NOMO-1 treated with DMSO at 0.1 percent for 48 hours (cell line): Measurements from ENCODE around the gene RNF175.

Experiments
- DNase-seq: peaks from one replicate; lab custom pipeline; 2025; ENCODE audit not compliant: unreplicated experiment; lab: John Stamatoyannopoulos, UW

The RNF175 gene

DNA sequence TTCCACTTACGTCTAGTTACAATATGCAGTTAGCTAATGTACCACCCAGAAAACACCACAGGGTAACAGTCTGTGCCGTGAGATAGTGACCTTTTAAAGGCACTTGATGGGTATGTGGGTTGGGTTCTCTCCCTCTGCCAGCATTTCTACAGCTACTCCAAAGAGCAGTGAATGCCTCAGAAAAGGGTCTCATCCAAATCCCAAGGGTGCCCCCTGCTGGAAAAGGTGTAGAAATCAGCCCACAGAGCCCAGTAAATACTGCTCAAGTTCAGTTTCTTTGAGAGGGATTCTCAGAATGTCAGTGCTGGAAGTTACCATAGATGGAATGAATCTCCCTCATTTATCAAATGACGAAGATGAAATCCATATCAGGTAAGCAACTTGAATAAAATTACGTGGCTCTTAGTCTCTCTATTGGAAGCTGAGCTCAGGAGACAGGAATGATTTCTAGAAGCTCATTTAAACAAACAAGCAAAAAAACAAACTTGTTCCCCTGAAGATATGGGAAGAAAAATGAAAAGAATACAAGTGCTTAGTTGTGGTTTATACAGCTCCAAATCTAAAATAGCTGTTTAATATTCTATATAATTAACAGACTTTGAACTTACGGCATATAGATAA, 9.5 kb downstream of the RNF175 start:
- DNase-seq, result peak; percentile 82

DNA sequence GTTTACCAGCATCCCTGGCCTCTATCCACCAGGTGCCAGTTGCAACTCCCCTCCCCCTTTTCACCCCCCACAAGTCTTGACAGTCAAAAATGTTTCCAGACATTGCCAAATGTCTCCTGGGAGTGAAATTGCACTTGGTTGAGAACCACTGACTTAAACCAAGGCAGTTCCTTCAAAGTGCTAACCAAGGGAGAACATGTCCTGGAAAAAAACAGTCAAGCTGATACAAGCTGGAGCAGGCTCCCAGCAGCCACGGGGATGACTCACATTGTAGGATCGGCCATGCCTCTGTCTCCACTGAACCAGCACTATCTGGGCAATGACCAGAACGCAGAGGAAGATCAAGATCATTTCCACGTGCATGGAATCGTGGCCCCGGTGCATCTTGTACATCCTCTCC, 11.4 kb downstream of the RNF175 start:
- DNase-seq, result no peak

DNA sequence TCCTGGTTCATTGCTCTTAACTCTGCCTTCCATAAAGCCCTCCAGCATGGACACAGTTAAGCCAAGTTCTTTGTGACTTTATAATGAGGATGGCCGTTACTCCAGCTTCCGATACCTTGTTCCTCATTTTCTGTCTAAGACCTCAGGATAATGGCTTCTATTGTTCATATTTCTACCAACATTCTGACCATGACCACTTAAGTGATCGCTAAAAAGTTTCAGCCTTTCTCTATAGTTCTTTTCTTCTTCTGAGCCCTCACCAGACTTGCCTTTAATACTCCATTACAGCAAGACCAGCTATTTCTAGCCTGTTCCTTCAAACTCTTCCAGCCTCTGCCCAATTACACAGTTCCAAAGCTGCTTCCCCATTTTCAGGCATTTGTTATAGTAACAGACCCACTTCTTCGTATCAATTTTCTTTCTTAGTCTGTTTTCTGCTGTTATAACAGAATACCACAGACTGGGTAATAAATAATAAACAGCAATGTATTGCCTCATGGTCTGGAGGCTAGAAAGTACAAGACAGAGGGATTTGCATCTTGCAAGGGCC, 12.3 kb downstream of the RNF175 start:
- DNase-seq, result peak; percentile 89

DNA sequence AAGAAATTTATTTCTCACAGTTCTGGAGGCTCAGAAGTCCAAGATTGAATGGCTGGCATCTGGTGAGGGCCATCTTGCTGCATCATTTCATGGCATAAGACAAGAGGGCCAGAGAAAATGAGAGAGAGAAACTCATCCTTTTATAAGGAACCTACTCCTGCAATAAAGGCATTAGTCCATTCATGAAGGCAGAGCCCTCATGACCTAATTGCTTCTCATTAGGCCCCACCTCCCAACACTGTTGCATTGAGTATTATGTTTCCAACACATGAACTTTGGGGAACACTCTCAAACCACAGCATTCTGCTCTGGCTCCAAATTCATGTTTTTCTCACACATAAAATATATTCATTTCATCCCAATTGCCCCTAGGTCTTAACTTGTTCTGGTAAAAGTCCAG, 14.2 kb downstream of the RNF175 start:
- no peak for DNase-seq

DNA sequence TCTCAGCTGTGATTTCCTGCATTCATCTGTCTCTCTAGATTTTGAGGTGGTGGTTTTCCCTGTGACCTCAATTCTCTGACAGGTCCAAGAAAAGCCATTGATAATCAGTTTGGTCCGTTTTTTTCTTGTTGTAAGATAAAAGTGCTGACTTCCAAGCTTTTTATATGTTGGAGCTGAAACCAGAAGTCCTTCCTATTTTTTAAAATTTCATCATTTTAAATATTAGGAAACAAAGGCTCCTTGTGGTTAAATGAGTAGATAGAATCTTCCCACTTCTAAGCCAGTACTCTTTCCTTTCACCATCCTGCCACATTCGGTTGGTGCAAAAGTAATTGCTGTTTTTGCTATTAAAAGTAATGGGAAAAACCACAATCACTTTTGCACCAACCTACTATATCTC, 18.3 kb downstream of the RNF175 start:
- no peak for DNase-seq

DNA sequence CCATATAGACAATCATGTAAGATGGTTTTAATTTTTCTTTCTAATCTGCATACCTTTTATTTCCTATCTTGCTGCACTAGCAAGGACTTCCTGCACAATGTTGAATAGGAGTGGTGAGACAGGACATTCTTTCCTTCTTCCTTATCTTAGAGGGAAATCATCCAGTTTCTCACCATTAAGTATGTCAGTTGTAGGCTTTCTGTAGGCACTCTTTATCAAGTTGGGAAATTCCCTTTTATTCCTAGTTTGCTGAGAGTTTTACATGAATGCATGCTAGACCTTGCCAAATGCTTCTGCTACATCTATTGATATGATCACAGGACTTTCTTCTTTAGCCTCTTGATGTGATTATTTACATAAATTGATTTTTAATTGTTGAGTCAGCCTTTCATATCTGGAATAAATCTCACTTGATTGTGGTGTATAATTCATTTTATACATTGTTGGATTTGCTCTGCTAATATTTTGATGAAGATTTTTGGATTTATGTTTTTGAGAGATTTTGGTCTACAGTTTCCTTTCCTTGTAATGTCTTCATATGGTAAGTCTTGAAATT, 23.8 kb downstream of the RNF175 start:
- no peak for DNase-seq

DNA sequence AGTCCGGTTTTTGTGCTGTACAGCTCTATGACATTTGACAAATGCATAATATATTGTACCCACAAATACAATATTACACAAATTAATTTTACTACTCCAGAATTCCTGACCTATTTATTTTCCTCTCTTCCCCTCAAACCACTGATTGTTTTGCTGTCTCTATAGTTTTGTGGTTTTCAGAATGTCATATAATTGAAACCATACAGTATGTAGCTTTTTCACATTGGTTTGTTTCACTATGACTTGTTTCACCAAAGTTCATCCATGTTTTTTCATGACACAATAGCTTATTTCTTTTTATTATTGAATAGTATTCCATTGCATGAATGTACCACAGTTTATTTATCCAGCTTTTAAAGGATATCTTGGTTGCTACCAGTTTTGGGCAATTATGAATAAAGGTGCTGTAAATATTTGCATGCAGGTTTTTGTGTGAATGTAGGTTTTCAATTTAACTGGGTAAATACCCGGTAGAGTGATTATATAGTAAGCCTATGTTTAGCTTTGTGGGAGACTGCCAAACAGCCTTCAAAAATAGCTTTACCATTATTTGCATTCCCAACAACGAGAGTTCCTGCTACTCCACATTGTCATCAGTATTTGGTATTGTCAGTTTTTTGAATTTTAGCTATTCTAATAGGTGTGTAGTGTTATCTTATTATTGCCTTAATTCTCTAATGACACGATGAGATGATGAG, 25.9 kb downstream of the RNF175 start:
- DNase-seq, result no peak

DNA sequence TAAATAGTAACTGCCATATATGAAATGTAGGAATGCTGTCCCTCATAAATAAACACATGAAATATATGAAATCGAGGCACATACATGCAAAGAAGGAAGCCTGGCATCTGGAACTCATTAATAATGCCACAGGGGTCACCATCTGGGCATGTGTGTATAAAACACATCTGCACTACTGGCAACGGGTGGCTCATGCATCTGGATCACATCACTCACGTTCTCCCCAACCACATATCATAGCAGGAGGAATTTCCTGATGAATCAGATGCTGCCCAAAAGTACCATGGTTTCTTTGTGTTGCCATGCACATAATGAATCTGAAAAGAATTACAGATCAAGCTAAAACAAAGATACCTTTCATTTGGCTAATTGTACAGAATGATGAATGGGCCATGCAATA, 28.6 kb downstream of the RNF175 start:
- DNase-seq, result no peak

DNA sequence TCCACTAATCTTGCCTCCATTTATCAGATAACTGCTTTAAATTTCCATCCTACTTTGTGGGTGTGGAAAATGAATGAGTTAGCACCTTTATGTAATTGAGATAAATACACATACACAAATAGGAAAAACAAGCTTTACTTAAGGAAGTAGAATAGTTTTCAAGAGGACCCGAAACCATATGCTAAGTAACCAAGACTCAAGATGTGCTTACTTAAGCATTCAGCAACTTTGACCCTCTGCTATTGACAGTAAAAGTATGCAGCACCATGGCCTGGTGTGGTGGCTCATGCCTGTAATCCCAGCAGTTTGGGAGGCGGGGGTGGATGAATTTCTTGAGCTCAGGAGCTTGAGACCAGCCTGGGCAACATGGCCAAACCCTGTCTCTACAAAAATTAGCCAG, 29.9 kb downstream of the RNF175 start:
- DNase-seq, result no peak

DNA sequence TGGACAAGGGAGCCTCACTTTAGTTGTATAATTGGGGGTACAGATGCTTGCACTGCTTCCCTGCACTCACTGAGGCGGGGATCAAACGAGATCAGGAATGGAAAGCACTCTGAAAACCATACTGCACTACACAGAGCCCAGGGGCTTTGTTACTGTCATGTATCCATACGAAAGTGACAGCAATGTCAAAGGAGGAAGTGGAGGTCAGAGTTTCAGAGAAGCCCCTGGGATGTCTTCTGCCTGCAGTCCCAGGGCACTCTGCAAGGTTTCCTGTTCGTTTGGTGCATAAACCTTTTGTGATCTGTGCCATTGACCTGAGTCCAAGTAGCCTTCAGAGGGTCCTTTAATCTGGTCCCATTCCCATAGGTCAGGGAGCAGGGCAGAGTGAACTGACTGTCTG, 31.2 kb downstream of the RNF175 start:
- peak; percentile 75 for DNase-seq

DNA sequence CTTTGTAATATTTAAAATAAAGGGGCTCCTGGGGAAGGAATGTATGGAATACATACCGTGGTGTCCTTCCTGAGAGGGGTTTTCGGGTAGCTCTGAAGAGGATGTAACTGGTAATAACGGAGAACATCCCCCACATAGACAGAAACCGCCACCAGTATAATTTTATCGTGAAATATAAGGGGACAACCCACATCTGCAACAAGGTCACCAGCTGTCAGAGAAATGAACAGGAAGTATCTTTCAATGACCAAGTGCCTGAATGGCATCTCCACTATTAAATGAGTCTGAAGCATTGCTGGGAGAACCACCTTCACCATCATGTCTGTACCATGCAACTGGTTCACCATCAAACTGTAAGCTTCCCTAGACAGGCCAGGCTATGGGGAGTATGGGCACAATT, 31.7 kb downstream of the RNF175 start:
- DNase-seq, result peak; percentile 55

DNA sequence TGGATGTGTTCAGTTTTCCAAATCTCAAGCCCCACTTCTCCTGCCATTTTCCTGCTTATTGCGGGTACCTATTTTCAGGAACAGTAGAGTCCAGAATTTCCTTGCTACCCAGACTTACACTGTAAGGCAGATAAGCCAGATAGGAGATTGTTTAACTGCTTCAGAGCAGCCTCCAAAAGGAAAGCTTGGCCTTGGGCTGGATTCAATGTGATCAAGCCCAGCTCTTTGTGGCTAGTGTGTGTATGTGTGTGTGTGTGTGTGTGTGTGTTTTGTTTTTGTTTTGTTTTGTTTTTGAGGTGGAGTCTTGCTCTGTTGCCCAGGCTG, 34.0 kb downstream of the RNF175 start:
- no peak for DNase-seq

DNA sequence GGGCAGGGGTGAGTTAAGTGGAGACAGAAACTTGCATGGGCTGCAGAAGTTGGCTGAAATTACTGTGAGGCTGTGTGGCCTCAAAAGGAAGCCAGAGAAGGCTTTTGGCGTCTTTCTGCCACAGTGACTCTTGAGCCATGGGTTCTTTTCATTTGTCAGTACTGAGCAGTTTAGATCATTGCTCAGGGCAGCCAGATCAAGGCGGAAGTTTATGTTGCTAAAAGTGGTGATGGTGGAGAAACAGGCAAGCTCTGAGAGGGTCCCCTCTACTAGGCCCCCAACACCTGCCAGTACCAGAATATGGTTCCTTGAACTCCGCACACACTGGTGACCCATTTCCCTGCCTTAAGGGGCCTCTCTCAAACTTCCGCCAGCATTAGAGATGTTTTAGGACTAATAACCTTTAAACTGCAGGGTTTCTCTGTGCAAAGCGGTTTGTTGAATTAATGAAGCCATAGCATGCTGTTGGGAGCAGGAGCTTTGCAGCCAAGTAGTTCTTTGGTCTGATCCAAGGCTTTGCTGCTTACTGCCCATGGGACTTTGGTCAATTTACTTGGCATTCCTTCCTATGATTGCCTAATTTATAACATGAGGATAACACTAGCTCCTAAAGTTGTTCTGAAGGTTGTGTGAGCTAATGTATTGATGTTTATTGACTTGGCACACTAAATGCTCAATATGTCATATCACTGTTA, 34.5 kb downstream of the RNF175 start:
- DNase-seq, result no peak

DNA sequence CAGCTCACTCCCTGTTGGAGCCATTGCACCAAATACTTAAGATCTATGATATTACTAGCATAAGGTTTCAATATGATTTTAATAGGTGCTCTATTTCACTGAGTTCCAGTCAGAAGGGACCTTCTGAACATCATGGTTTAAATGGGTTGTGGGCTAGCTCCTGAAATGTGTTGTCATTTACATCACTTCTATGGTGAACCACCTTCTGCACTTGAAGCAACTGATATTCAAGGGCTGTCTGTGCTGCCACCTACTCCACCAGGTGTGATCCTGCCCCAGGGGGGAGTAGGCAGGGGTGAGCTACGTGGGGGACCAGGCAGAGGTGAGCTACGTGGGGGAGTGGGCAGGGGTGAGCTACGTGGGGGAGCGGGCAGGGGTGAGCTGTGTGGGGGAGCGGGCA, 35.2 kb downstream of the RNF175 start:
- no peak for DNase-seq

DNA sequence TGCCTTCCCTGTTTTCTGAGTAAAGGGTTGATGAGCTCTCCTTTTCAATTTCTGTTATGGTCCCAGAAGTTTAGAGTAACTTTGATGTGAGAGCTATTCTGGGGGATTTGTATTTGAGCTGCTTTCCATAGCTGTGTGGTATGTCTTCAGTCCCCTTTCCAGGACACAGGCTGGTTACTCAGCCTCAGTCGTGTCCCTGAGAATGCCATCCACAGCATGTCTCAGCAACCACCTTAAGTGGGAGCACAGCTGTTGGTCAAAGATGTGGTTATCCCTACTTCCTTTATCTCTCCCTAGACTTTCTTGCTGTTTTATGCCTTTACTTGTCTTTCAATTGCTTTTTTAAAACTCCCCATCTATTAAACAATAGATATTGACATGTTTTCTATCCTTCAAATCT, 37.8 kb downstream of the RNF175 start:
- no peak for DNase-seq

DNA sequence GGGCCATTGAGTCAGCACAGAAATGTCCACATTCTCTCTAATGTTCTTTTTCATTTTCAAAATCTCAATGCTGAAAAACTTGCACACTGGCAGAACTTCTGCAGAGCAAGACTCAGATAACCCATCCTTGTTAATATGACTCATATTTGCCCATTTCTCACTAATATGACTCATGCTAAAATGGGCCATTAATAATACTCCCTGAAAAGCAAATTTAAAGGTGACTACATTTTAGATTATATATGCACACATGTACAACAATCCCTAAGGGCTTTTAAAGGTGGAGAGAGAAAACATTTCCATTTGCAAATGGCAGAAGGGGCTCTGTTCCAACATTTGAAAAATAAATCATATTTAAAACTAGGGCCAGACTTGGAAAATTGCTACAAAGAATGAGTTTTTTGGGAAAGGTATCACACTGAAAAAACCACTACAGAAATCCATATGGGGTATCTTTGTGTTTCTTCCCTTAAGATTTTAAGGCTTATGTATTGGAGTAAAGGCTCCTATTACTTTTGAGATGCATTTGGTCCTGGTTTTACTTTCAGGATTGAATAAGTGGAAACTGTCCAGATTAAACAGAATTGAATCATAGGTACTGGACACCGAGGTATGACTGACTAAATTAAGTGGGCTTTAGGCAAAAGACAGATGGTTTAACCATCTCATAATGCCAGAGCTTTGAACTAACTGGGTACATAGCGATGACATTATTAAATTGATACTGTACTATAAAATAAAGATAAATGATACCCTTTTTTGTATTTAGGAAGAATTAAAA, 45.8 kb downstream of the RNF175 start:
- DNase-seq, result no peak

DNA sequence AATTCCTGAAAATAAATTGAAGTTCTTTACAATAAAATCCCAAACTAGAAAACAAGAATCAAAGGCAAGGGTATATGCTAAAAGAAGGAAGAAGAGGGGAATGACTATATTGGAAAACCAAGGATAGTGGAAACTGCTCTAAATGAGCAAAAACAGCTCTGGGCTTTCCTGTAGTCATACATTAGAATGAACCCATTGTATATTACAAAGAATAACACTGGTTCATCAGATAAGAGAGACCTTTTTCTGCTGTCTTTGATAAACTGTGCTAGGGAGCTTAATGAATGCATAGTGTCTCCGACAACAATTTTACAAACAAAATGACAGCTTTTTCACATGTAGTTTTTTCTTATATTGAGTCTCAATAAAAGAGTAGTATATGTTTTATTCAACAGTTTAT, 49.1 kb downstream of the RNF175 start:
- no peak for DNase-seq

DNA sequence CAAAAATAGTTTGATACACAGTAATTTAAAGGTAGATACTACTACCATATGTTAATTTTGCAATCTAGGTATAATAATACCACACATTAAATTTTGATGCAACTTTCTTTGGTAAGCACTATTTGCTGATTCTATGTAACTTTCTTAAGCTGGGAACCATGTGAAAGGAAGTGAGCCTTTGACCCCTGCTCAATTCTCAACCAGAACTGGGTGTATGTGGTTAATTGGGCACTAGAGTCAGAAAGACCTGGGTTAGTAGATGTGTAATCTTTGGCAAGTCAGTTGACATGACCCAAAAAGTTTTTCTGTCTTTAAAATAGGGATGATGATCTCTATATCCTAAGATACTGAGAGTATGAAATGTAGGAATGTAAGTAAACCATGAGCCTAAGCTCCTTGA, 53.3 kb downstream of the RNF175 start:
- peak; percentile 77 for DNase-seq

DNA sequence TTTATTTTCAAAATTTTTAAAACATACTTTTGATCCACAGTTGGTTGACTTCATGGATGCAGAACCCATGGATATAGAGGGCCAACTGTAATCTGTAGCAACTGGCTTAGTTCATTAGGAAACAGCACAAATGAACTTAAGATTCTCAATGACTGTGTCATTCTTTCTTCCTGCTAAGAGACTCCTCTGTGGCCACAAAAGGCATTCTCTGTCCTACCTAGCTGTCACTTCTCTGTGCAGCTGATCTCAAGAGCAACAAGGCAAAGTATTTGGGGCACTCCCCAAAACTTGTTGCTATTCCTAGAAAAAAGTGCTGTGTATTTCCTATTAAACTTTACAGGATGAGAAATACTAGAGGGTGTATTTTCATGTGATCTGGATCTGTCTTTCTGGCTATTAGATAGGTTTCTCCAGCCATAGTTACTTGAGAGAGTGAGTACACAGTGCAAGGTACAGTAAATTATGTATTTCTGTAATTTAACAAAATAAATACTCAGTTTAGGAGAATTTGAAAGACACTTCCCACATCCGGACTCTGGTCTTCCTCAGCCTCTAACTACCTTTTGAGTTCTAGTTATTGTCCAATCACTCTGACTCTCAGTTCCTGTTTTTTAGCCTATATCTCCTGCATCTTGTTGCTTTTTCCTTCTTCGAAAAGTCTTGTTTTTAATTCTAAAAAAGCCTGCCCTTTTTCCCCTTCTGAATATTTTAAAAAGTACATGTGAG, 53.9 kb downstream of the RNF175 start:
- DNase-seq, result peak; percentile 92

DNA sequence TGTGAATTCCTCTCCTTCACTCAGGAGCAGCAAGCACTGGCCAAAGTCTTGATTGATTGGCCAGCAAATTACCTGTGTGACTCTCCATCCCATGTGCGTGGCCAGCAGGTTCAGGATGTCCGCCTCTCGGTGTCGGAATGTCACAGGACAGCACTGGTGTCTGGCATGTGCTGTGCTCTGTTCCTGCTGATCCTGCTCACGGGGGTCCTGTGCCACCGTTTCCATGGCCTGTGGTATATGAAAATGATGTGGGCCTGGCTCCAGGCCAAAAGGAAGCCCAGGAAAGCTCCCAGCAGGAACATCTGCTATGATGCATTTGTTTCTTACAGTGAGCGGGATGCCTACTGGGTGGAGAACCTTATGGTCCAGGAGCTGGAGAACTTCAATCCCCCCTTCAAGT, 55.3 kb downstream of the RNF175 start:
- DNase-seq, result no peak

DNA sequence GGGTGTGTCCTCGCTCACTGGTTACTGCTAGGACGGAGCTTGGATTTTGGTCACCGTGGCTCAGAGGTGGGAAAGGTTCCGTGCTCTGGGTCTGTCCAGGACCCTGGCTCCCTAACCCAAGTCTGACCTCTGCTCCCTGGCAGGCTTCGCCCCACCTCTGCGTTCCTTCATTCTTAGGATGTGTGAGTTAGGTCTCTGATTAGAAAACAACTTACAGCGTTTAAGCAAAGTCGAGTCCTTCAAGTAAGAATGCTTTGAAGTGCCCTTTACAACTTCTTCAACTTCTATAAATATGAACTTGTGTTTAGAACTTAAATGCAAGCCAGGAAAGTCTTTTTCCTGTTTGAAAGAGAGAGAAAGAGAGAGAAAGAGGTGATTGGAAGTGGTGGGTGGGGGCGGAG, 74.9 kb downstream of the RNF175 start:
- DNase-seq, result no peak
